Kidney epithelial cell (primary cell): ENCODE measurements around the gene CLDN17. TPM values are rescaled to one million over a fixed set of nuclear protein-coding genes. Genes with fewer than 3 reads are reported as not detected.

ENCODE experiments used
- DNase-seq: peaks from one replicate; pipeline ENCODE4 v3.0.0-alpha.2; 2010; ENCODE audit warnings: low read depth
- H3K27me3 ChIP-seq: 2 replicates; pipeline ENCODE4 v1.6.0; 2011; ENCODE audit warnings: low read length; ENCODE audit not compliant: control insufficient read depth, insufficient read depth
- H3K36me3 ChIP-seq: 2 replicates; pipeline ENCODE4 v1.5.1; 2011; ENCODE audit warnings: low read length; ENCODE audit not compliant: control insufficient read depth, insufficient read depth
- H3K4me3 ChIP-seq: 2 replicates; pipeline ENCODE4 v1.5.1; 2011; ENCODE audit warnings: low read depth, mild to moderate bottlenecking, control low read depth, low read length
- total RNA-seq: library from RNA; depleted of rRNA; stranded (reverse); fragments of >200 nt; gene quantifications from 2 replicates; pipeline ENCODE4 v1.2.3, GENCODE V29; 2015
- TF ChIP-seq, protein P1 (sequence below): IDR thresholded peaks from 2 replicates; pipeline ENCODE4 v1.5.1; 2011; ENCODE audit warnings: mild to moderate bottlenecking, moderate library complexity, low read length, control low read depth, inconsistent platforms; ENCODE audit not compliant: insufficient read depth, poor library complexity, severe bottlenecking

Gene CLDN17
- total RNA-seq, 1 donor from 2014 or later = not detected

GRCh38 chr21:30206551-30207251 lies 40.1 kb upstream of the CLDN17 start:
- TF ChIP-seq, protein P1, sequence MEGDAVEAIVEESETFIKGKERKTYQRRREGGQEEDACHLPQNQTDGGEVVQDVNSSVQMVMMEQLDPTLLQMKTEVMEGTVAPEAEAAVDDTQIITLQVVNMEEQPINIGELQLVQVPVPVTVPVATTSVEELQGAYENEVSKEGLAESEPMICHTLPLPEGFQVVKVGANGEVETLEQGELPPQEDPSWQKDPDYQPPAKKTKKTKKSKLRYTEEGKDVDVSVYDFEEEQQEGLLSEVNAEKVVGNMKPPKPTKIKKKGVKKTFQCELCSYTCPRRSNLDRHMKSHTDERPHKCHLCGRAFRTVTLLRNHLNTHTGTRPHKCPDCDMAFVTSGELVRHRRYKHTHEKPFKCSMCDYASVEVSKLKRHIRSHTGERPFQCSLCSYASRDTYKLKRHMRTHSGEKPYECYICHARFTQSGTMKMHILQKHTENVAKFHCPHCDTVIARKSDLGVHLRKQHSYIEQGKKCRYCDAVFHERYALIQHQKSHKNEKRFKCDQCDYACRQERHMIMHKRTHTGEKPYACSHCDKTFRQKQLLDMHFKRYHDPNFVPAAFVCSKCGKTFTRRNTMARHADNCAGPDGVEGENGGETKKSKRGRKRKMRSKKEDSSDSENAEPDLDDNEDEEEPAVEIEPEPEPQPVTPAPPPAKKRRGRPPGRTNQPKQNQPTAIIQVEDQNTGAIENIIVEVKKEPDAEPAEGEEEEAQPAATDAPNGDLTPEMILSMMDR = no peak
- Histone ChIP-seq H3K27me3 (no peaks in the 10 kb centered on the region), H3K36me3 (no peaks in the 10 kb centered on the region), H3K4me3 (no peak overlapping the region)
- no peak for DNase-seq

- no peaks in the 10 kb centered on the region for H3K27me3 ChIP-seq
- no peak for DNase-seq
- H3K4me3 ChIP-seq = no peak overlapping the region
- no peaks in the 10 kb centered on the region for H3K36me3 ChIP-seq
- TF ChIP-seq, protein P1 = no peak
Measured at GRCh38 chr21:30200000-30200399, 33.4 kb upstream of the CLDN17 start.

GRCh38 chr21:30194701-30195299 lies 28.2 kb upstream of the CLDN17 start:
- Histone ChIP-seq H3K36me3 (no peaks in the 10 kb centered on the region), H3K27me3 (no peaks in the 10 kb centered on the region), H3K4me3 (no peak overlapping the region)
- DNase-seq = peak; percentile 7
- TF ChIP-seq, protein P1 = peak; percentile 65

GRCh38 chr21:30193201-30193600 lies 26.6 kb upstream of the CLDN17 start:
- H3K4me3 ChIP-seq = no peak overlapping the region
- H3K36me3 ChIP-seq = no peaks in the 10 kb centered on the region
- H3K27me3 ChIP-seq = no peaks in the 10 kb centered on the region
- DNase-seq = no peak
- TF ChIP-seq, protein P1 = no peak

DNA sequence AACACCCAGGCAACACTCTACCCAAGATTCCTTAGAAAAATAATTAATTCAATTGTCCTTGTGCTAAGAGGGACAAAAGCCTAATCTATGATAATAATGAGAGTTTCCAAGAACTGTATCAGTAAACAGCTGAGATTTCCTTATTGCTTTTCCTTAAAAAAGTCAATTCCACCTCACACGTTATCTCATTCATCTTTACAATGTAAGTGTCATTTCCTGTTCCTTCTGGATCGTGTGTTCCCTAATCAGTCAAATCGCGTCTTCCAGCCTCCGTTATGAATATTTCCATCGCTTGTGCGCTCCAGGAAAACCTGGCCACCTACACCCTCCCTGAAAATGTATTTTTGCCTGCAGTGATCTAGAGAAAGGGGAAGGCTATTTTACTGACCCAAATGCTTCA lies 23.9 kb upstream of the CLDN17 start:
- DNase-seq = no peak
- no peaks in the 10 kb centered on the region for H3K36me3 ChIP-seq
- no peak overlapping the region for H3K4me3 ChIP-seq
- TF ChIP-seq, protein P1 = no peak
- no peaks in the 10 kb centered on the region for H3K27me3 ChIP-seq
